ENCODE results near the gene BPHL.

DNA sequence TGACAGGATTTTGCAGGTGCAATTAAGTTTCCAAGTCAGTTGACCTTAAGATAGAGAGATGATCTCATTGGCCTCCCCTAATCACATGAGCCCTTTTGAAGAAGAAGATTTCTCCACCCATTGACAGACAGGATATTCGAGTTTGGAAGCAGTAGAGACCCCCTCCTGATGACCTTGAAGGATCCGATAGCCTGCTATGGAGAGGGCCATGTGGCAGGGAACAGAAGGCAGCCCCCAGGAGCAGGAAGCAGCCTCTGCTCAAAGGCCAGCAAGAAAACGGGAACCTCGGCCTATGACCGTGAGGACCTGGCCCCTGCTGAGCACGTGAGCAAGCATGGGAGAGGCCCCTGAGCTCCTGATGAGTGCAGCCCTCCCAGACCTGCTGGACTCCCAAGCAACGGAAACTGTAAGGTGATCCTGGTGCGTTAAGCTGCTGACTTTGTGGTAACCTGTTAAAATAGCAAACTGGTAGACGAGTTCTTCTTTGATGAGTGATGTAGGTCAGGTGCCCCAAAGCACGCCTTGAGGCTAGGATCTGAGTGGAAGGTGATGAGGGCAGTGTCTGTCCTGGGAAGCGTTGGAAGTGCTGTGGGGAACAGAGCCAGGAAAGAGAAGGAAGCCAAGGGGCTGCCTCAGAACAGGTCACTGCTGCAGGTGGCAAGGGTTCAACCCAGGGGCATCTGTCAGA lies 57.3 kb downstream of the BPHL start:
- TF ChIP-seq, protein P1, sequence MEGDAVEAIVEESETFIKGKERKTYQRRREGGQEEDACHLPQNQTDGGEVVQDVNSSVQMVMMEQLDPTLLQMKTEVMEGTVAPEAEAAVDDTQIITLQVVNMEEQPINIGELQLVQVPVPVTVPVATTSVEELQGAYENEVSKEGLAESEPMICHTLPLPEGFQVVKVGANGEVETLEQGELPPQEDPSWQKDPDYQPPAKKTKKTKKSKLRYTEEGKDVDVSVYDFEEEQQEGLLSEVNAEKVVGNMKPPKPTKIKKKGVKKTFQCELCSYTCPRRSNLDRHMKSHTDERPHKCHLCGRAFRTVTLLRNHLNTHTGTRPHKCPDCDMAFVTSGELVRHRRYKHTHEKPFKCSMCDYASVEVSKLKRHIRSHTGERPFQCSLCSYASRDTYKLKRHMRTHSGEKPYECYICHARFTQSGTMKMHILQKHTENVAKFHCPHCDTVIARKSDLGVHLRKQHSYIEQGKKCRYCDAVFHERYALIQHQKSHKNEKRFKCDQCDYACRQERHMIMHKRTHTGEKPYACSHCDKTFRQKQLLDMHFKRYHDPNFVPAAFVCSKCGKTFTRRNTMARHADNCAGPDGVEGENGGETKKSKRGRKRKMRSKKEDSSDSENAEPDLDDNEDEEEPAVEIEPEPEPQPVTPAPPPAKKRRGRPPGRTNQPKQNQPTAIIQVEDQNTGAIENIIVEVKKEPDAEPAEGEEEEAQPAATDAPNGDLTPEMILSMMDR (IDR thresholded peaks at IDR 0.05), result no peak
- no peak for TF ChIP-seq EZH2 (IDR thresholded peaks at IDR 0.05; ENCODE audit: borderline replicate concordance, insufficient read depth, low read depth, low read length, poor library complexity, severe bottlenecking)
